WTC11 (cell line): ENCODE data around the gene KIF26A.

Source experiments
- CTCF ChIP-seq: fragments of 200-600 bp; IDR thresholded peaks from 2 replicates; pipeline ENCODE4 v1.8.0; 2022; ENCODE audit warnings: antibody characterized with exemption
- ETV6 ChIP-seq: sonication (generic); formaldehyde crosslinking; IDR thresholded peaks from 2 replicates; pipeline ENCODE4 v1.8.1; 2022; ENCODE audit warnings: mild to moderate bottlenecking, missing genetic modification reagents
- SOX15 ChIP-seq: fragments of 250-450 bp; sonication (Bioruptor Pico); IDR thresholded peaks from 2 replicates; pipeline ENCODE4 v1.9.0; 2021; ENCODE audit warnings: mild to moderate bottlenecking

GRCh38 chr14:104176611-104177010 is 38.2 kb downstream of the KIF26A start:
- no peak for TF ChIP-seq ETV6 (CRISPR knock-in tag)
- TF ChIP-seq CTCF = no peak
- no peak for TF ChIP-seq SOX15 (CRISPR knock-in tag)
